GM19455 (cell line): ENCODE results near the gene SORT1.
"Not testable (repeated sequence)": the region's sequence is repeated elsewhere in the genome, so short reads cannot be mapped to it uniquely, and the experiment has no call there.

ENCODE experiments used
- ATAC-seq: cut with Tn5 transposase; IDR thresholded peaks from one replicate; pipeline ENCODE4 v1.9.1; 2021; ENCODE audit not compliant: unreplicated experiment

SORT1 gene

DNA sequence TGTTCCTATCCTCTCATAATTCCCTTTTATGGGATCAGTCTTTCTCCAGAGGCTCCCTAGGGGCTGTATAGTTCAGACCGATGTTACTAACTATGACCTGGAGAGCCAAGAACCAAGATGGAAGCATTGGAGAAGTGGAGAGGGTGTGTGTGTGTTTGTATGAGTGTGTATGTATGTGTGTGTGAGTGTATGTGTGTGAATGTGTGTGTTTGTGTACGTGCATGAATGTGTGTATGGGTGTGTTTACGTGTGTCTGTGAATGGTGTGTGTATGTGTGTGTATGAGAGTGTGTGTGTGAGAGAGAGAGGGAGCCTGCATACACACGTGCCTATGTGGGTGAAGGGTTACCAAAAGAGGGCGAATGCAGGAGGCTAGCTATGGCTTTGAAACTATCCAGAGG, 95.8 kb downstream of the SORT1 start:
- no peak for ATAC-seq

- ATAC-seq = no peak
Measured at GRCh38 chr1:109300650-109301151, 97.0 kb downstream of the SORT1 start.

DNA sequence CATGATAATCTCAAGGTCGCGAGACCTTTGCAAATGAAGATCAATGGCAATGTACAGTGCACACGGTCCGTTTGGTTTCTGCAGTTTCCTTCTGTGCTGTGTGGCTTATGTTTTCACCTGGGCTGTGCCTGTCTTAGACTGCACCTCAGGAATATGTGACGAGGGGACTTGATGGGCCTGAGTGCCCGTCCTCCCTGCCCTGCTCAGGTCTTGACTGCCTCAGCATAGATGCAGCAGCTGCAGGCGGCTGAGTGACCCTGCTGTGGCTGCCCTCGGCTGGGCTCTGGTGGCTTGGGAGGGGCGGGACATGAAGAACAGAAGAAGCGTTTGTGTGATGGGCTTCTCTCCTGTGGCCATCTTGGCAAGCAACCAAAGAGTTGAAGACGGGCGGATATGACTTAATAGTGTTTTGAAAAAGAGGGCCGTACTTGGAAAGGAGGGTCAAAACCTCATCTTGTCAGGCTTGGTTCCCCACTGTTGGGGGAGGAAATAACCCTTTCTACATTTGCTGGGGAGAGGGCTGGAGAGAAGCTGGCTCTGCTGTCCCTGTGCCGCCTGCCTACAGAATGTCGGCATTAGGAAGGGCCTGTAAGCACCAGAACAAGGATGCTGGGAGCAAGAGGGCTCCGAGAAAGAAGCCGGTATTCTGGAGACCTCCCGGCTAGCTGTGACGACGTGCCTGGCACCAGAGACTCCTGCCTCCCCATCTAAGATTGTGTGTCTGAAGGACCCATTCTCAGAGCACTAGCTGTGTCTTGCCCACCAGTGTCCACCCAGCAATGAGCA, 98.0 kb downstream of the SORT1 start:
- no peak for ATAC-seq

- ATAC-seq = no peak
Measured at GRCh38 chr1:109298666-109299557, 98.8 kb downstream of the SORT1 start.

DNA sequence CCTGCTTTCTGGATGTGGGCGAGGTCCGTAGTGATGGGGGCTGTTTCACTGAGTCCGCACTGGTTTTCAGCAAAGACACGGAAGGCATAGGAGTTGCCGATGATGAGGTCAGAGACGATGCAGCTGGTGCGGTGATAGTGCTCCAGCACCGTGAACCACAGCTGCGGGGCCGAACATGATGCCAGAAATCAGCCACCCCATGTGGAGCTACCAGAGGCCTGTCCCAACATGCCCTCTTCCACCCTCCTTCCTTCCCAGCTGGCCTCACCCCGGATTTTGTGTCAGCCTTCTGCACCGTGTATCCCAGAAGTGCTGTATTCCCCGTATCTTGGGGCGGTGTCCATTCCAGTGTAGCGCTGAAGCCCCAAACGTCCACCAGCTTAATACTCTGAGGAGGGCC, 100.9 kb downstream of the SORT1 start:
- no peak for ATAC-seq

DNA sequence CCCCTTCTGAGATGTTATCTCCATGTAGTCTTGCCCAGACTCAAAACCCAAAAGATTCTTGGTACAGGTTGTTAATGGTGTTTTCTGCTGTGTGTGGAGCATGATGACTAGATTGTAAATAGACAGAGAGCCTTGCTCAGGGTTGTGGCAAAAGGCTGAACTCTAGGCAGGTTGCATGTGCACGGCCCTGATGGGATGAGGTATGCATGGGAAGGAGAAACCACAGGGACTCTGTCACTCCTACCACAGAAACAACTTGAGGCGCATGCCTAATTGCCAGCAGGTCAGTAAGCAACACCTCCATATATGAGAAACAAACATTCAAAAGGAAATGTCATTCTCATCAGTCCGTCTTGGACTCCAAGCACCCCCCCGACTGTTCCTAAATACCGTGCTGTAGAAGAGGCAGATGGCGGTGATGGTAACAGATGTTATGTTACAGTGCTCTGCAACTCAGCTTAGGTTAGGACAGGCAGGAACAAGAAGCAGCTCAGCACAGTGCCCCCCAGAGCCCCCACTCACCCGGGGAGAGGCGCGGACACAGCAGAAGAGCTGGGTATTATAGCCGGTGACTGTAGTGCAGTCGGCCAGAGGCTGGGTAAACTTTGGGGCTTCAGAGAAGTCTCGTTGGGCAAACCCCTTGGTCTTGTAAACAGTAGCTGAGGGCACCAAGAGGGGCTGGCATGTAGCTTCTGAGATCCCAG, 101.9 kb downstream of the SORT1 start:
- no peak for ATAC-seq

- ATAC-seq = no peak
Measured at GRCh38 chr1:109294481-109294880, 103.2 kb downstream of the SORT1 start.

DNA sequence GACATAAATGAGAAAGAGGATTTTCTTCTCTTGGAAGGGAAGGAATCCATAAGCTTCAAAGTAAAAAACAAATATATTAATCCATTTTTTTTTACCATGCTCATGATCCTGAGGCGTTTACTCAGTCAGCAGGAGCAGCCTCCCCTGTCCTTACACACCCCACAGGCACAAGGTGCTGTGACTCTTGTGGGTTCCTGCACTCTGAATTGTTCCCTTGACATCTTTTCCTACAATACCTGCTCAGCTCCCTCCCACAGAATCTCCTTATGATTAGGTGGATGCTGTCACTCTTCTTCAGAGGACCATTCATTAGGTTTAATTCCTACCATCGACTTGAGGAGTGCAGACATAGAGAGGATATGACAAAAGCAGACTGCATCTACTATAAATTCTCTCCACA, 104.7 kb downstream of the SORT1 start:
- no peak for ATAC-seq

GRCh38 chr1:109292364-109292763, 105.4 kb downstream of the SORT1 start:
- no peak for ATAC-seq

DNA sequence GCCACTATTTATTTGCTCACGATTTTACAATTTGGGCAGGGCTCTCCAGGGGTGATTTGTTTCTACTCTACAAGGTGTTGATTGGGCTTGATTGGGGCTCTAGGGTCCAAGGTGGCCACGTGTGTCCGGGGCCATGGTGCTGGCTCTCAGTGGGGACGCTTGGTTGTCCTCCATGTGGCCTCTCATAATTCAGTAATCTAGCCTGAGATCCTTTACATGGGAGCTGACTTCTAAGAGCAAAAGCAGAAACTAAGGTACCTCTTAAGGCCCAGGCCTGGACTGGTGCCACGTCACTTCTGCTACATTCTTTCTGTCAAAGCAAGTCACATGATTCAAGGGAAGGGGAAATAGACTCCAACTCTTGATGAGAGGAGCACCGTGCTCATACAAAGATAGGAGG, 106.7 kb downstream of the SORT1 start:
- no peak for ATAC-seq

GRCh38 chr1:109290137-109290536, 107.6 kb downstream of the SORT1 start:
- no peak for ATAC-seq

DNA sequence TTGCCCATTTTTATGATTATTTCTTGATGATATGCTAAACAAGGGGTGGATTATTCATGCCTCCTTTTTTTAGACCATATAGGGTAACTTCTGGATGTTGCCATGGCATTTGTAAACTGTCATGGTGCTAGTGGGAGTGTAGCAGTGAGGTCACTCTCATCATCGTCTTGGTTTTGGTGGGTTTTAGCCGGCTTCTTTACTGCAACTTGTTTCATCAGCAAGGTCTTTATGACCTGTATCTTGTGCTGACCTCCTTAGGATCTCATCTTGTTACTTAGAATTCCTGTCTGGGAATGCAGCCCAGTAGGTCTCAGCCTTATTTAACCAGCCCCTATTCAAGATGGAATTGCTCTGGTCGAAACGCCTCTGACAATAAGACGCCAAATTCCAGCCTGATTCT, 111.0 kb downstream of the SORT1 start:
- ATAC-seq = not testable (repeated sequence)

- peak; percentile 26 for ATAC-seq
Measured at GRCh38 chr1:109283748-109284600, 113.7 kb downstream of the SORT1 start.

GRCh38 chr1:109282952-109283747, 114.6 kb downstream of the SORT1 start, which contains the start of gene PSRC1:
TSS of gene PSRC1 (minus strand) at chr1:109283145.
- peak; percentile 95 for ATAC-seq

DNA sequence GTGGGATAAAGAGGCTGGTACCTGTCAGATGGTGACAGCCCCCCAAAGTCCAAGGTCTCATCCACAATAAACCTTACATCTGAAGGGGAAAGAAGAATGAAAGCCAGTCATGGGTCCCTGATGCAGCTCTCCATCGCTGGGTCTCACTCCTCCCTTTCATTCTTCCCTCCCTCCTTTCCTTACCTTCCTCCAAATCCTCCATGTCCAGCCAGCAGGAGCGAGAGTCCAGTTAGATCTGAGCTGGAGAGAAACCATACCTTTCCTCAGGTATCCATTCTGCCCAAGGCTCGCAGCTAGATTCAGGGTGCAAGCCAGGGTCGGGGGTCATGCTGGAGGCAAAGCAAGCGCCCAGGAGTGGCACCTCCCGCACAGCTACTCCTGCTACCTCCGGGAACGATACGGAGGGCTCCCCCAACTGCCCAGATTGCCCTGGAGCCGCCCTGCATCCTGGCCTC, 115.2 kb downstream of the SORT1 start:
- ATAC-seq = no peak

DNA sequence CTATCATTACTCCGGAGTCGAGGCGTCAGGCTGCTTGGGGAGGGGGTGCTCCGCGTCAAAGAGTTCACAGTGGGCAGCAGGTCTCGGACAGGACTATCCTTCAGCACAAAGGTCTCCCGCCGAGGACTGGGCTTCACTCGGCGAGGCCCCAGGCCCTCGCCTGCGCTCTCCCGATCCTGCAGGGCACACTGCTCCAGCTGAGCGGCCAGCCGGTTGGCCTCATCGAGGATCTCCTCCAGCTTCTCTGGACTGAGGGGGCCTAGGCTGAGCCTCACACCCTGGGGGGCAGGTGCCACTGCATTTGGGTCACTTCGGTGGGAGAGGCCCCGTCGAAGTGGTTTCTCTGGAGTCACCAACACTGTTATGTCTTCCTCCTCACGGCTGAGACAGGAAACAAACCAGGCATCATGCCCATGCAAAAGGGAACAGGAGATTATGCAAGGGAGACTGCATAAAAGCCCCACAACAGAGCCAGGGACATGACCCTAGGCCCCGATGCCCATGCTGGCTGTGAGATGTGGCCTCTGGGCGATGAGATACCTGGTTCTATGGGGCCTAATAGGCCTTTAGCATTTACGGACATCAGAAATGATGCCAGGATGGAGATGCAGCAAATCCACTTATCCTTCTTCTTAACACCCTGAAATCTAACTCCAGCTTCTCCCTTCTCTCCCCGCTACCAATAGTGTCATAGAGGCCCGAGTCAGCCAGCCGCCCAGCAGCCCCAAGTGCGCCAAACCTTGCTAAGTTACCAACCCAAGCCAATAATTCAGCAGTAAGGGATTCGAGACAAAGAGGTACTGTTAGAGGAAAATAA, 115.8 kb downstream of the SORT1 start:
- ATAC-seq = no peak

GRCh38 chr1:109280862-109281261, 116.9 kb downstream of the SORT1 start:
- no peak for ATAC-seq

DNA sequence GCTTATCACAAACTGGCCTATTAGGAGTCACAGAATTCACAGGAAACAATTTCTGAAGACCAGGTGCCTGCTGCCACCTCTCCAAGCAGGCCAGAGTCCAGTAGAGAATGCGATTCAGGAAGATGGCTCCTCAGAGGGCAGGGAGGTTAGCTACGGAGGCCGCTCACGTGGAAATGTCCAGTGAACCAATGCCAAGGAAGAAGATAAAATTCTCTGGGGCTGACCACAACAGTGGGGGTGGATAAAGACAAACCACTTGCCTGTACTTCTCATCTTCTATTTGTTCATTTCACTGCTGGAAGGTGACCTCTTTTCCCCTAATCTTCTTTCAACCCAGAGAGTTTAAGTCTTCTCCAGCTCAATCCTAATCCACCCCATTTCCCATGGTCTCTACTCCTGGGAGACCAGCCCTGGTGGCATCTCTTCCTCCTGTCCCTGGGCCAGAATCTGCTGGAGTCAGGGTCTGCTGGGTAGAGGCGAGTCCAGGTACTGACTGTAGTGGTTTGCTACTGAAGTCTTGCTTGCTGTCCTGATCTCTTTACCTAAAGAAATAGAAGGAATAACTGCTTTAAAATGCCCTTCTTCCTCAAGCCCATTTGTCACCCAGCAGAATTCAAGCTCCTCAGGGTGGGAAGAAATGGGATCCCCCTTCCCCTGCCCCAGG, 118.0 kb downstream of the SORT1 start:
- no peak for ATAC-seq
